ENCODE measurements around the gene GRID1.

DNA sequence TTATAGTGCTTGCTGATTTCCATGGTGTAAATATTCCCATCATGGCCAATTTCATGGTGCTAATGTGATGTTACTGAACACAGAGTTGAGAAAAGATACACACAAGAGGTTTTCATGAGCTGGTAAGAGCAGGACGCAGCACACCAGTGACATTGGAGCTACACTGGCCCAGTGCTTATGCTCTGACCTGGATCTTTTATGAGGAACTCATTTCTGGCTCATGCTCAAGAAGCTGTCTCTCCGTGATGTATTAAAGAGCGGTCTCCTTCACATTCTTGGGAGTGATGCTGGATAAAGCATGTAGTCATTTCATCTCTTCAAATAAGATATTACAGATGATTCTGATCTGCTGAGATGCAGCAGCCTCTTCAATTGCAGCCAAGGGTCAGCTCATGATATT, 785.2 kb downstream of the GRID1 start:
- TF ChIP-seq CTCF (conservative IDR thresholded peaks at IDR 0.05) (no peak), EZH2 (IDR thresholded peaks at IDR 0.05; ENCODE audit: low read depth) (no peak)
